KOPT-K1 (cell line): Measurements from ENCODE around the gene GOLGA6A.
A peak's percentile ranks its signal among the peaks of the same experiment; 100 is the strongest.
"Not testable (repeated sequence)": the region's sequence is repeated elsewhere in the genome, so short reads cannot be mapped to it uniquely, and the experiment has no call there.

Source experiments
- H3K27ac ChIP-seq: fragments of 200-600 bp; sonication (generic); 2 replicates; pipeline ENCODE4 v1.5.1; 2016; ENCODE audit warnings: antibody characterized with exemption, mild to moderate bottlenecking, low read depth, low read length; ENCODE audit not compliant: poor library complexity, severe bottlenecking
- H3K36me3 ChIP-seq: fragments of 200-600 bp; sonication (generic); 2 replicates; pipeline ENCODE4 v1.5.1; 2017; ENCODE audit warnings: antibody characterized with exemption, mild to moderate bottlenecking, low read length, moderate library complexity; ENCODE audit not compliant: insufficient read depth
- H3K9me3 ChIP-seq: fragments of 200-600 bp; sonication (generic); 2 replicates; pipeline ENCODE4 v1.5.1; 2017; ENCODE audit warnings: antibody characterized with exemption, low read length, mild to moderate bottlenecking; ENCODE audit not compliant: insufficient read depth, poor library complexity, severe bottlenecking

The GOLGA6A gene

DNA sequence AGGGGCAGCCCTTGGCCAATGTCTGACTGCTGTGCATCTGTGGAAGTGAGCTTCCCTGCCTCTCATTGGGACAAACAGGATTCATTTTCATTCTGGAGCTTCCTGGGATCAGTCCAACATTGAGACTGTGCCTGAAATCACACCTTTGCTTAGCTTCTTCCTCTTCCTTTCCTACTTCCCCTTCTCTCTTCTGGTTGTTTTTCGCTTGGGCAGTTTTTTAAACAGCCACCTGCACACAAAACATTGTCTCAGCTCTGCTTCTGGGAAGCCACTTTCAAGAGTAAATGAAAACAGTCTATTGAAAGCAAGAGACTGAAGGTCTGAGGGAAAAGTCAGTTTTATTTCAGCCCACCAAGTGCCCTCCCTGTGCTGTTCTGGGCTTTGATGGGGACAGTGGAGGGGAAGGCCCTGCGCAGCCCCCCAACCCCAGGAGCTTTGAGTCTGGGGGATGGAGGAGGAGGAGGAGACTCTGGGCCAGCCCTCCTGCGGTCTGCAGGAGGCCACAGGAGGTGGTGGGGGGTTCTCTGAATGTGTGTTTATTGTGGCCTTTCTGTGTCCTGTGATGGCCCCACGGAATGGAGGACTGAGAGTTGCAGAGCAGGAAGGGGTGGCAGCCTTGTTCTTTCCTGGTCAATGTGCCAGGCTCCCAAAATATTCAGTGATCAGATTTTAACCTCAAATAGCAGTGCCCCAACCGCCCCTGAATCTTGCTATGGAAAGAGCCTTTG is 40.2 kb upstream of the GOLGA6A start:
- no peaks in the 10 kb centered on the region for H3K36me3 ChIP-seq
- H3K9me3 ChIP-seq, result no peaks in the 10 kb centered on the region
- H3K27ac ChIP-seq, result peak overlapping the region; percentile 59

DNA sequence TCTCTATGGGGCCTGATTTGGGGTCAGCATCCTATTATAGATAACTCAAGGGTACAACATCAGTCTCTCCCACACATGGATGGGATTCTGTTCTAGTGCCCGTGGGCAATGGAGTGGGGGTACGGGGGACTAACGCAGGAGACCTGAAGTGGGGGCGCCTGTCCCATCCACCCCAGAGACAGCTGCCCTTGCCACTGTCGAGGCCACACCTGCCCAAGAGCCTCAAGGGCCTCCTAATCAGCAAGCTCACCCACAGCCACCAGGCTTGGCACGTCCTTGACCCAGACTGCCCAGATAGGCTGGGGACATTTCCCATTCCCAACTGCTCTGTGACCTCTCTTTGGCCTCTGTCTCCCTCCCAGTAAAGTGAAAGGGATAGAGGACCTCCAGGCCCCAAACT is 39.5 kb upstream of the GOLGA6A start:
- no peaks in the 10 kb centered on the region for H3K9me3 ChIP-seq
- H3K36me3 ChIP-seq, result no peaks in the 10 kb centered on the region
- peak overlapping the region; percentile 59 for H3K27ac ChIP-seq

DNA sequence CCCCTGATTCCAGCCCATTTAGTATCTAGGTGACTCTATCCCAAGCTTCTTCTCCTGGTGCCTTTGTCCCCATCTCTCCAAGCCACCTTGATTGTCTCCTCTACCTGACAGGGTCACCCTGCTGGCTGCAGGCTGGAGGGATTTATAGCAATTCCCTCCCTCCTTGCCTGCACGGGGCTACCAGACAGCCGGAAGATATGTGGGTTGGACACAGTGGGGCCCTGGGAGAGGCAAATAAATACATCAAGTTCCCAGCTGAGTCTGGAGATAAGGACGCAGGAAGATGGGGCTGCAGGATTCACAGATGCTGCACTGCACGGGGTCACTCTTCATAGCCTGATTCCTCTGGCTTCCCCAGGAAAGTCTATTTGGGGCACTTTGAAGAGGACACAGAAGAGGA is 38.7 kb upstream of the GOLGA6A start:
- no peak overlapping the region for H3K27ac ChIP-seq
- H3K9me3 ChIP-seq, result no peaks in the 10 kb centered on the region
- H3K36me3 ChIP-seq, result no peaks in the 10 kb centered on the region

DNA sequence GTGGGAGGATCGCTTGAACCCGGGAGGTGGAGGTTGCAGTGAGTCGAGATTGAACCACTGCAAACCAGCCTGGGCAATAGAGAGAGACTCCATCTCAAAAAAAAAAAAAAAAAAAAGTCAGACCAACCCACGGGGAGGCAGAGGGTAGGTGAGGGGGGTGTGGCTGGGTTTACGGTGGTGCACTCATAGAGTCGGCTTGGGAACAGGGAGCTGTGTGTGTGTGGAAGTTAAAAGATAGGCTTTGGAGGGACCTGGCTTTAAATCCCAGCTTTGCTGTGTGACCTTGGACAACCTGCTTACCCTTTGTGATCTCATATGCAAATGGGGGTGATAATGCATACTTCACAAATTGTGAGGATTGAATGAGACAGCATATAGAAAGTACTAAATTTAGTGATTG is 38.1 kb upstream of the GOLGA6A start:
- Histone ChIP-seq H3K36me3 (no peaks in the 10 kb centered on the region), H3K9me3 (no peaks in the 10 kb centered on the region), H3K27ac (no peak overlapping the region)

DNA sequence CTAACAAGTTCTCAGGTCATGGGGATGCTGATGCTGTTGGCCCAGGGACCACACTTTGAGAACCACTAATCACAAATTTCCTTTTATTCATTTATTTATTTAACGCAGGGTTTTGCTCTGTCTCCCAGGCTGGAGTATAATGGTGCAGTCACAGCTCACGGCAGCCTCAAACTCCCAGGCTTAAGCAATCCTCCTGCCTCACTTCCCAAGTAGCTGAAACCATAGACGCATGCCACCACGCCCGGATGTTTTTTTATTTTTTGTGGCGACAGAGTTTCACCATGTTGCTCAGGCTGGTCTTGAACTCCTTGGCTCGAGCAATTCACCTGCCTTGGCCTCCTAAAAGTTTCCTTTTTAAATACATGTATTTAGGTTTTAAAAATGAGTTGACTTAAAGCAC is 27.4 kb upstream of the GOLGA6A start:
- H3K9me3 ChIP-seq, result no peaks in the 10 kb centered on the region
- no peaks in the 10 kb centered on the region for H3K36me3 ChIP-seq
- H3K27ac ChIP-seq, result no peak overlapping the region

DNA sequence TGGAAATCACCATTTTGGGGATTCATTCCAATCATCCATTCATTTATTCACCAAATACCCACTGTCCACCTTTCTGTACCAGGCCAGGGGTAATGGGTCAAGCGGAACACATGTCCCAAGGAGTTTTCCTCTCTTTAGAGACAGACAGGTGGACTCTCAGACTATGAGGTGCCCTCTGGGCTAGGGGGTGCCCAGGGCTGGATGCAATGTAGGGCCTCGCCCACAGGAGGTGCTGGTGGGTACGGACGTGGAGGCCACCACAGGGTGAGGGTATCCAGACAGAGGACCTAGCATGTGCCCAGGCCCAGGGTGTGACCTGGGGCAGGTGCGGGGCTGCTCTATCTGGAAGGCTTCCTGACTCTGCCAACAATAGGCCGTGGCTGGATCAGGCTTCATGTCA is 26.3 kb upstream of the GOLGA6A start:
- H3K9me3 ChIP-seq, H3K27ac ChIP-seq, H3K36me3 ChIP-seq: not testable (repeated sequence)

DNA sequence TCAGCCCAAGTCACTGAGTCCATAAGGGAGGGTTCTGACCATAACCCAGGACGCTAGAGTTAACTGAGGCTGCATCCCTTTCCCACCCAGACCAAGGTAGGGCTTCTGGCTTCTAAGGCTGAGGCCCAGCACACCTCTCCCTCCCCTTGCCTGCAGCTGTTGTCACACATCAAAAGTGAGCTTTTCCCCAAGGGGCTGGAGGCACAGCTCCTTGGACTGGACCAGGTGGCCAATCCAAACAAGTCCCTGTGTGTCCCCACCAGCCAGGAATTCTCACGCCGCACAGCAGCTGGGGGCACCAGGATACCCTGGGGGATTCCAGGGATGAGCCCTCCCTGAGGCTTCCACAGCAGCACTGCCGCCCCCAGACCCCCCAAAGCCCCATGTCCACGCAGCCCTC is 25.8 kb upstream of the GOLGA6A start:
- Histone ChIP-seq H3K9me3 (no peaks in the 10 kb centered on the region), H3K36me3 (no peaks in the 10 kb centered on the region), H3K27ac (no peak overlapping the region)

DNA sequence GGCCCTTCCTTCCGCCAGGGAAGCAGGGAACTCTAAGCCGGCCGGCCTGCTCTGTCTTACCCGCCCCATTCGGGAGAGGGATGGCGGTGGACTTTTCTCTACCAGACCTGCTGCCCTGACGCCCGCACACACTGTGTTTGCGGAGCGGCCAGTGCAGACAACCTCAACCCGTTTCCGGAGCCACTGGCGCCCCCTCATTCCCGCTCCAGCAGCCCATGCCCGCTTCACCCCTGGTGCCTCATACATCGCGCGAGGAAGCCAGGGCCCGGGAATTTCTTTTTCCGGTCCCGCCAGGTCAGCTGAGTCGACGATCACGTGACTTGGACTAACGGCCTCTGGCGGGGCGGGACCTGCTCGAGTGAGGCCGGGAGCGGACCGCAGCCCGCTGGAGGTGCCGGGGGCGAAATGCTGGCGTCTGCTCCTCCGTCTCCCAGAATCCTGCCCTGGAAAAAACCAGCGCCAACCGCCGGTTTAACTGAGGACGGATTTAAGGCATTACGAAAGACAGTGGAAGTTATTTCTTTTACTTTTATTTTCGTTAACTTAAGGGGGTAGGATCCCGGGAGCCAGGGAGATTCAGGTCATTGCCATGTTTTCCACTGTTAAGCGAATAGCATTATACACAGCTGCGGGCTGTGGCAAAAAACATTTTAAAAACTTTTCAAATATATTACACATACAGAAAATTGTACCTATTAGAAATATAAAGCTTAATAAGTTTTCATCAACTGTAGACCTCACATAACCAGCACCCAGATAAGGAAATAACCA is 17.8 kb upstream of the GOLGA6A start:
- not testable (repeated sequence) for H3K27ac ChIP-seq, H3K36me3 ChIP-seq, H3K9me3 ChIP-seq

DNA sequence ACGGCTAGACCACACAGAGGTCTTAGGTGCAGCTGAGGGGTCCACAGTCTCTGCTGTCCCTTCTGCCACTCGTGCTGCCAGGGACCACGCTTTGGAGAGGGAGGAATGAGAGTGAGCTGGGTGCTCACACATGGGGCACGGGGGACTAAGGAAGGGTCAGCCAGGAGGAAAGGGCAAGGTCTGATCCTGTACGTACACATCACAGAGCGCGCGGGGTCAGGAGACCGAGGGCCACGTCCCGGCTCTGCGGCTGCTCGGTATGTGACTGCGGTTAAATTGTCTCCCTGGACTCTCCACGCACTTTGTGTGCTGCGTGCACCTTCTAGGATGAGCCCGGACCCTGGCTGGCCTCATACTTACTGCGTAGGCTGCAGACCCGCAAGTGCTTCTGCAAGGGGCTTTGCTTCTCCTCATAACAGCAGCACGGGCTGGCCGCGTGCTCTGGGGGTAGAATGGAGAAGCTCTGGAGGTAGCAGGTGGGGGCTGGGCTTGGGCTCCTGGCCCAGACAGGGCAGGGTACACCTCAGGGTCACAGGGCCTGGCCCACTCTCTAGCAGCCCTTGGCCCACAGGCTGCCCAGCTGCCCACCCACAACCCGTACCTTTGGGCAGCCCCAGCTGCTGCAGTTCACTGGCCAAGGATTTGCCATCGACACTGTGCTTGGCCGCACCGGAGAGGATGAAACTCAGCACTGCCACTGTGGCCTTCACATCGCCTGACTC is 14.6 kb upstream of the GOLGA6A start:
- not testable (repeated sequence) for H3K9me3 ChIP-seq, H3K27ac ChIP-seq, H3K36me3 ChIP-seq

DNA sequence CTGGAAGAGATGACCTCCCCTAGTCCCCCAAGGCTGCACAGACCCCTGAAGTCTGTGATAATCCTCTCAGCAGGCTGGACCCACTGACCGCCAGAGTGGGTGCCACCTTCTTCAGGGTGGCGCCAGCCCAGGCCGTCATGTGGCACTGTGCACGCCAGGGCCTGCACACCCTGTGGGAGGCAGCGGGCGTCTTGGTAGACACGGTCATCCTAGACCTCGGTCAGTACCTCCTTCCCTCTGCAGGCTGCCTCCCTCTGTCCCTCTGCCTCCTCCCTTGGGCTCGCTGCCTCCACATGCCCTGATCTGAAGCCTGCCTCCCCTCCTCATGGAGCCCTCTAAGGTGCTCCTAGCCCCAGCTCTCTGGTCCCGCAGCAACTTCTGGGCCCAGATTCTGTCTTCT is 13.3 kb upstream of the GOLGA6A start:
- H3K9me3 ChIP-seq, H3K27ac ChIP-seq, H3K36me3 ChIP-seq: not testable (repeated sequence)

DNA sequence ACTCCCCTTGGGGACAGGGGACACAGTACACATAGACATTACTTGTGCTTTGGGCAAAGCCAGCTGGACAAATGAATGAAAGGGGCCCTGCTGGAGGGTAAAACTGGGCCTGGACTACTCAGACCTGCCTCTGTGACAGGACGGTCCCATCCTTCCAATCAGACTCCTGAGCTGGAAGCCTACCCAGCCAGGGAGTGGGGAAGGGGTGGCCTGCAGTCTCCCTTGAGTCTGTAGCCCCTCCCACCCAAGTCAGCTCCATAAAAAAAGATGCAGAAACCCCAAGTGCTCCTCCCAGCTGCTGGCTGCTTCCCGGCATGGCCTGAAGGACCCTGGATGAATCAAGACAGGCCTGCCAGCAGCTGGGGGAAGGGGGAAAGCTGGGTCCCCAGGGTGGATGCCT is 12.2 kb upstream of the GOLGA6A start:
- H3K36me3 ChIP-seq, H3K27ac ChIP-seq, H3K9me3 ChIP-seq: not testable (repeated sequence)

DNA sequence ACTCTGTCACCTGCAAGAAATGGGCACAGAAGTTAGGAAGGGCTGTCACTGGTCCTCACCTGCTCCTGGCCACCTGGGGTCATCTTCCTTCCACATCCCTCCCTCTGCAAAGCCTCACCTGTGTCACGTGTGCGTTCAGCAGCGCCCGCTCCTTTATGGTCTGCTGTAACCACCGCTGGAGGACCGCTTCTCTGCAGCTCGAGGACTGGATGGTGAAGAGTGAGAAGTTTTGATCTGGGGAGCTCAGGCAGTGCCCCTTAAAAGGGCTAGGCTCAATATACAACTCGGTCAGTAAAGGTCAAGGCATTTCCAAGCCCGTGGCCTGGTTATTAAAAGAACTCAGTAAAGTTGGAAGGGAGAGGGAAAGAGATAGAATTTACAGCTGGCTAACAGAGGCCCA is 6.6 kb downstream of the GOLGA6A start:
- H3K36me3 ChIP-seq, H3K27ac ChIP-seq, H3K9me3 ChIP-seq: not testable (repeated sequence)

DNA sequence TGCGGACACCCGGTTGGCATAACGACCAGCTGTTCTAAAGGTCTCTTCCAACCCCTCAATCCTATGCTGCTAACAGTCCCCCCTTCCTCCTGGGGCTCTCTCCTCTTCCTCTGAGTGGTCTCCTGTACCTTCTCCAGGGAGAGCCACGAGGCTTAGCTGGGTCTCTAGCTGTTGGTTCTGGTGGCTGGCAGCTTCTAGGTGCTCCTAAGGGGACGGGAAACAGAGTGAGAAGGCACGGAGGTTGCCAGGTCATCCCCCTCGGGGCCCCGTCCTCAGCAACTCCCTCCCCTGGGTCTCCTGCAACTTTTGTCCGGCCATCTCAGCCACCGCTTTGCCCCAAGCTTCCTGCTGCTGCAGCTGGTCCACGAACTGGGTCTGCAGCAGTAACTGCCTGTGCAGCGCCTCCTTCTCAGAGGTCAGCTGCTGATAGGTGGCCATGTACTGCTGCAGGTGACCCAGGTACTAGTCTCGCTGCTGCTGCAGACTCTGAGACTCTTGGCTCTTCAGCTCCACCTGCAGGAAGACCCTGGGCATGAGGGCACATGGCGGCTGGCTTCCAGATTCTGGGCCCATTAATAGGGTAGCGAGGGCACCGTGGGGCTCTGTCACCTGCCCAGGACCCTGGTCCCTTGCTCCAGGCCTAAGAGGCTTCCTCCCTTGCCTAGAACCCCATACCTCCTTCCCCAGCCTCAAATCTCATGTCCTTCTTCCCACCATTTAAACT is 9.6 kb downstream of the GOLGA6A start:
- H3K36me3 ChIP-seq, H3K9me3 ChIP-seq, H3K27ac ChIP-seq: not testable (repeated sequence)

DNA sequence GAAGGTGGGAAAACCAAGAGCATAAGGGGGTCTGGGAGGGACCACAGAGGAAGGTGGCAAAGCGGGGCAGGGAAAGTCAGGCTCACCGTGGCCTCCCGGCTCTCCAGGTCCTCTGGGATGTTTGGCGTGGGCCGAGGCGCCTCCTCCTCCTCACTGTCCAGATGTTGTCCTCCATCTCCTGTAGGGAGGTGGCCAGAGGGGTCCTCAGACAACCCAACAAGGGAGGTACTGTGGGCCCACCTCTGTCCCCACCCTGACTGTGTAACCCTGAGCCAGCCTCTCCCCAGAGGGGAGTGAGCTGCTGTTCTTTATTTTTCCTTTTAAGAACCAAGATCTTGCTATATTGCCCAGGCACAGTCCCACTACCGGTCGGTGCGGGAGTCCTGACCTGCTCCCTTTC is 10.2 kb downstream of the GOLGA6A start:
- H3K36me3 ChIP-seq, H3K9me3 ChIP-seq, H3K27ac ChIP-seq: not testable (repeated sequence)

DNA sequence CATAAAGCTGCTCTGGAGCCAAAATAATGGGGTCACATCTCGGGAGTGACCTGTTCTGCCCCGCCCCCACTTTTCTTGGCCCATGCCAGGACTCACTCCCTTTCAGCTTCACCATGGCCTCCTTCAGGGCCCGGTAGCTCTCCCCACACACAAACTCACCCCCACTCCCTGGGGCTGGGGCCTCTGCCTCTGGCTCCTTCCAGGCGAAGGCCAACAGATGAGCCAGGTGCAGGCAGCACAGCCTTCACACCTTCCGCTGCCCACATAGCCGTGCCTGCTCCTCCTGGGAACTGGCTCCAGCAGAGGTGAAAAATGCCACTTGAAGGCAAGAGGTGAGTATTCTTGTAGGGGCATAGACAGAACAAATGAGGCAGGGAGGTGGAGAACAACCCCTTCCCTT is 10.7 kb downstream of the GOLGA6A start:
- H3K9me3 ChIP-seq, H3K36me3 ChIP-seq, H3K27ac ChIP-seq: not testable (repeated sequence)
